Memory B cell (primary cell): ENCODE data around the gene RNF157.

Experiments
- ATAC-seq: fragments of 150-1000 bp; cut with Tn5 transposase; 2 replicates; pipeline ENCODE4 v1.10.0; 2021; ENCODE audit warnings: low read depth, mild to moderate bottlenecking, moderate library complexity
- DNase-seq, 2 donors: peaks; one replicate each; pipeline ENCODE4 v3.0.0; 2022; ENCODE audit warnings: low spot score in 2 of 2
- H3K27ac Mint-ChIP-seq: one replicate; pipeline ENCODE4 v1.8.0; 2022; ENCODE audit warnings: mild to moderate bottlenecking, moderate library complexity, mixed read lengths
- H3K27me3 Mint-ChIP-seq: one replicate; pipeline ENCODE4 v1.8.0; 2022; ENCODE audit warnings: mixed read lengths
- H3K36me3 Mint-ChIP-seq: one replicate; pipeline ENCODE4 v1.8.0; 2022; ENCODE audit warnings: mild to moderate bottlenecking, mixed read lengths
- H3K4me1 Mint-ChIP-seq: one replicate; pipeline ENCODE4 v1.8.0; 2022; ENCODE audit warnings: mixed read lengths
- H3K4me3 Mint-ChIP-seq: one replicate; pipeline ENCODE4 v1.8.0; 2022; ENCODE audit warnings: mild to moderate bottlenecking, moderate library complexity, mixed read lengths
- H3K9me3 Mint-ChIP-seq: one replicate; pipeline ENCODE4 v1.8.0; 2022; ENCODE audit warnings: mixed read lengths

Gene RNF157

GRCh38 chr17:76166168-76166567 is 74.1 kb downstream of the RNF157 start:
- Mint-ChIP-seq H3K27ac (no peak overlapping the region), H3K4me1 (no peaks in the 10 kb centered on the region), H3K36me3 (no peaks in the 10 kb centered on the region), H3K27me3 (no peaks in the 10 kb centered on the region), H3K9me3 (no peaks in the 10 kb centered on the region), H3K4me3 (no peak overlapping the region)
- DNase-seq = no peak
- no peak for ATAC-seq

- no peaks in the 10 kb centered on the region for H3K9me3 Mint-ChIP-seq
- no peaks in the 10 kb centered on the region for H3K36me3 Mint-ChIP-seq
- DNase-seq = no peak
- H3K27ac Mint-ChIP-seq = no peak overlapping the region
- H3K27me3 Mint-ChIP-seq = no peaks in the 10 kb centered on the region
- no peaks in the 10 kb centered on the region for H3K4me1 Mint-ChIP-seq
- ATAC-seq = no peak
- no peak overlapping the region for H3K4me3 Mint-ChIP-seq
Measured at GRCh38 chr17:76164331-76164730, 76.0 kb downstream of the RNF157 start.

GRCh38 chr17:76163919-76164318 is 76.4 kb downstream of the RNF157 start:
- DNase-seq (no peak), ATAC-seq (no peak)
- H3K27me3 Mint-ChIP-seq = peaks cover 3% of the 10 kb centered on the region
- H3K4me3 Mint-ChIP-seq = no peak overlapping the region
- no peak overlapping the region for H3K27ac Mint-ChIP-seq
- H3K4me1 Mint-ChIP-seq = no peaks in the 10 kb centered on the region
- no peaks in the 10 kb centered on the region for H3K36me3 Mint-ChIP-seq
- H3K9me3 Mint-ChIP-seq = no peaks in the 10 kb centered on the region

- no peak for ATAC-seq
- DNase-seq = no peak
- no peaks in the 10 kb centered on the region for H3K9me3 Mint-ChIP-seq
- peaks cover 12% of the 10 kb centered on the region for H3K27me3 Mint-ChIP-seq
- H3K27ac Mint-ChIP-seq = no peak overlapping the region
- H3K4me1 Mint-ChIP-seq = no peaks in the 10 kb centered on the region
- H3K36me3 Mint-ChIP-seq = no peaks in the 10 kb centered on the region
- H3K4me3 Mint-ChIP-seq = no peak overlapping the region
Measured at GRCh38 chr17:76161619-76162266, 78.5 kb downstream of the RNF157 start.

GRCh38 chr17:76160896-76161528 is 79.3 kb downstream of the RNF157 start:
- Mint-ChIP-seq H3K9me3 (no peaks in the 10 kb centered on the region), H3K27me3 (peaks cover 14% of the 10 kb centered on the region), H3K4me3 (no peak overlapping the region), H3K4me1 (no peaks in the 10 kb centered on the region), H3K36me3 (no peaks in the 10 kb centered on the region), H3K27ac (no peak overlapping the region)
- DNase-seq (no peak), ATAC-seq (no peak)

GRCh38 chr17:76159157-76159556 is 81.1 kb downstream of the RNF157 start:
- no peak overlapping the region for H3K4me3 Mint-ChIP-seq
- no peaks in the 10 kb centered on the region for H3K9me3 Mint-ChIP-seq
- H3K27ac Mint-ChIP-seq = no peak overlapping the region

GRCh38 chr17:76157759-76158158 is 82.5 kb downstream of the RNF157 start:
- Mint-ChIP-seq H3K9me3 (no peaks in the 10 kb centered on the region), H3K4me1 (no peaks in the 10 kb centered on the region), H3K4me3 (no peak overlapping the region), H3K36me3 (no peaks in the 10 kb centered on the region), H3K27me3 (peaks cover 14% of the 10 kb centered on the region), H3K27ac (no peak overlapping the region)
- DNase-seq = no peak
- no peak for ATAC-seq

More at GRCh38 chr17:76159157-76159556, 81.1 kb downstream of the RNF157 start:
- Mint-ChIP-seq H3K36me3 (no peaks in the 10 kb centered on the region), H3K4me1 (no peaks in the 10 kb centered on the region), H3K27me3 (peaks cover 14% of the 10 kb centered on the region)
- no peak for ATAC-seq
- DNase-seq = no peak

GRCh38 chr17:76156662-76156991 is 83.7 kb downstream of the RNF157 start:
- Mint-ChIP-seq H3K9me3 (no peaks in the 10 kb centered on the region), H3K4me1 (no peaks in the 10 kb centered on the region), H3K27me3 (peaks cover 14% of the 10 kb centered on the region), H3K4me3 (no peak overlapping the region), H3K27ac (no peak overlapping the region), H3K36me3 (no peaks in the 10 kb centered on the region)
- ATAC-seq (no peak), DNase-seq (no peak)

- Mint-ChIP-seq H3K4me3 (no peak overlapping the region), H3K27ac (no peak overlapping the region), H3K9me3 (no peaks in the 10 kb centered on the region), H3K27me3 (peaks cover 14% of the 10 kb centered on the region), H3K36me3 (no peaks in the 10 kb centered on the region), H3K4me1 (no peaks in the 10 kb centered on the region)
- DNase-seq (no peak), ATAC-seq (no peak)
Measured at GRCh38 chr17:76155988-76156661, 84.2 kb downstream of the RNF157 start.

GRCh38 chr17:76154936-76155845 is 85.1 kb downstream of the RNF157 start:
- no peaks in the 10 kb centered on the region for H3K4me1 Mint-ChIP-seq
- H3K4me3 Mint-ChIP-seq = no peak overlapping the region
- H3K27ac Mint-ChIP-seq = no peak overlapping the region
- DNase-seq = no peak
- no peaks in the 10 kb centered on the region for H3K9me3 Mint-ChIP-seq
- peaks cover 14% of the 10 kb centered on the region for H3K27me3 Mint-ChIP-seq
- H3K36me3 Mint-ChIP-seq = no peaks in the 10 kb centered on the region
- no peak for ATAC-seq

GRCh38 chr17:76154292-76154691 is 86.0 kb downstream of the RNF157 start:
- Mint-ChIP-seq H3K27me3 (peaks cover 14% of the 10 kb centered on the region), H3K4me1 (no peaks in the 10 kb centered on the region), H3K4me3 (no peak overlapping the region), H3K9me3 (no peaks in the 10 kb centered on the region), H3K36me3 (no peaks in the 10 kb centered on the region), H3K27ac (no peak overlapping the region)
- ATAC-seq (no peak), DNase-seq (no peak)

- no peaks in the 10 kb centered on the region for H3K9me3 Mint-ChIP-seq
- no peak overlapping the region for H3K27ac Mint-ChIP-seq
- no peaks in the 10 kb centered on the region for H3K4me1 Mint-ChIP-seq
- DNase-seq = no peak
- no peaks in the 10 kb centered on the region for H3K36me3 Mint-ChIP-seq
- H3K4me3 Mint-ChIP-seq = no peak overlapping the region
- H3K27me3 Mint-ChIP-seq = peaks cover 11% of the 10 kb centered on the region
- no peak for ATAC-seq
Measured at GRCh38 chr17:76153640-76154039, 86.7 kb downstream of the RNF157 start.

GRCh38 chr17:76153202-76153601 is 87.1 kb downstream of the RNF157 start:
- H3K27ac Mint-ChIP-seq = no peak overlapping the region
- DNase-seq (no peak), ATAC-seq (no peak)
- no peaks in the 10 kb centered on the region for H3K36me3 Mint-ChIP-seq
- no peaks in the 10 kb centered on the region for H3K9me3 Mint-ChIP-seq
- peaks cover 11% of the 10 kb centered on the region for H3K27me3 Mint-ChIP-seq
- no peaks in the 10 kb centered on the region for H3K4me1 Mint-ChIP-seq
- H3K4me3 Mint-ChIP-seq = no peak overlapping the region

- H3K4me3 Mint-ChIP-seq = no peak overlapping the region
- H3K4me1 Mint-ChIP-seq = no peaks in the 10 kb centered on the region
- DNase-seq = no peak
- no peaks in the 10 kb centered on the region for H3K9me3 Mint-ChIP-seq
- no peaks in the 10 kb centered on the region for H3K36me3 Mint-ChIP-seq
- no peak for ATAC-seq
- no peak overlapping the region for H3K27ac Mint-ChIP-seq
- peaks cover 7% of the 10 kb centered on the region for H3K27me3 Mint-ChIP-seq
Measured at GRCh38 chr17:76152591-76152990, 87.7 kb downstream of the RNF157 start.
